Effector CD8-positive, alpha-beta T cell (primary cell): ENCODE results near the gene FBXO31.
"Not testable (repeated sequence)": the region's sequence is repeated elsewhere in the genome, so short reads cannot be mapped to it uniquely, and the experiment has no call there.

Experiments used
- DNase-seq: peaks from one replicate; lab custom pipeline; 2025; lab: John Stamatoyannopoulos, UW

Gene FBXO31

GRCh38 chr16:87411375-87412271, 28.0 kb upstream of the FBXO31 start:
- no peak for DNase-seq

DNA sequence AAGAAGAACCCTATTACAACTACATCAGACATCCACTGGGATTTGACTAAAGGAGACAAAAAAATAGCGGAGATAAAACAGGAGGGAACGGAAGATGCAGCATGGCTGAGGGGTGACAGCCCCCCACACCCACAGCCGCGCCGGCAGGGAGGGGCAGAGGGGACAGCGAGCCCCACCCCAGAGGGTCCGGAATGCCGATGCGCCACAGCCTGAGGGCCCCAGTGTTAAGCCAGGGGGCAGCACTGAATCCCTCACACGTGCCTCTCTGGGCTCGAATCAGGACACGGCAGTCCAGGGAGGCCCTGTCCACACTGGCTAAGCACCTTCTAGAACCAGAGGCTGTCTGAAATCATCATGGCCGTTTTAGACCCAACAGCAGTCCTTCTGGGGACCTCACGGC, 27.4 kb upstream of the FBXO31 start:
- DNase-seq: no peak

DNA sequence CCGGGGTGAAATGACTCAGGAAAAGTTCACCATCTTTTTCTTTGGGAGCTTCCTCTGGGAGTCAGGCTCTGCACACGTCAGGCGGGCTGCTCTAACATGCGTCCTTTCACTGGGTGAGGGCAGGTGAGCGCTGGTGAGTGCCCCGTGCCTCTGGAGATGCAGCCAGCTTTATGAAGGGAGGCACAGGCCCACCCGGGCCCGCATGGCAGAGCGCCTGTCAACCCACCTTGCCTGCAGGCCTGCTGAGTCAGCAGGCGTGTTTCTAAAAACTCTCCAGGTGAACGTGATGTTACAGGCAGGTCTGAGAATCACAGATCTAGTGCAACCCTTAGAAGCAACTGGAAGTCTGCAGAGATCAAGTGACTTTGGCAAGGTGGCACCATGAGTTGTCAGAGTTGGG, 27.0 kb upstream of the FBXO31 start:
- no peak for DNase-seq

GRCh38 chr16:87409781-87410180, 26.2 kb upstream of the FBXO31 start:
- no peak for DNase-seq

DNA sequence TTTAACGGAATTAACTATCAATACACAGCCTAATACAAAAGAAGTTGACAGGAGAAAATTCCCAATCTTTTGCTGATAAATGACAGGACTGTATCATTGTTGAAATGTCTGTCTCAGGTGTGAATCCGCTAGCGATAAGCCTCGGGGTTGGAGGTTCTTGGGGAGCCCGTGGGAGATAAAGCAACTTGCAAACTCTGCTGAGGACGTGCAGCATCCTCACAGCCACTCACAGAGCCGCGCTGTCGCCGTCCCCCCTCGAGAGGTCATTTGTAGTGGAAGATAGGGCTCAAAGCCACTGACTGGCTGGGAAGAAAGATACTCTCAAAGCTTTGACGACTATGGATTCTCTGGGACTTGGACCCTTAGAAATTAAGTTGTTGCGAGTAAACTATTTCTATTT, 25.6 kb upstream of the FBXO31 start:
- no peak for DNase-seq

DNA sequence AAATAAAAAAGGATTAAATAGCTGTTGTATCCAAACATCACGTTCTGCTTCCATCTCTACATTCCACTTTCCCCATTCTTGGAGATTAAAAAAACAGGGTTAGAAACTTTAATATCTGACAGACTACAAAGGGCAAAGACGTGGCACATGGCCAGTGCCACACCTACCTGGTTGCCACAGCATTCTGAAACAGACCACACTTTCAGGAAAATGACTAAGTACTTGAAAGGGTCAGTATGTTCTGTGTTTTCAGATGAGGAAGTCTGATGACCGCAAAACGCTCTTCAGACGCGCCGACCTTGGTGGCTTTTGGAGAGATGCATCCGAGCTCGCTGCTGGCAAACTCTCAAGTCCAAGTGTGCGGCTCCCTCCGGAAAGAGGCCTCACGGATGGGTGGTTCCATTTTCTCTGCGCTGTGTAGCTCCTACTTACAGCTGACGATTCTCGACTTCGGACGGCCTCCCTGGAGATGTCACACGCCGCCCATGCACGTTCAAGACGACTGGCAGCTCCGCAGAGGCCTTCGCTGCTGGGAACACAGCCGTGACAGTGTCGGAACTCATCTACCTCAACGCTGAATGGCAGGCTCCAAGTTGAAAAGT, 24.0 kb upstream of the FBXO31 start:
- DNase-seq: no peak

- no peak for DNase-seq
Measured at GRCh38 chr16:87406495-87407088, 23.0 kb upstream of the FBXO31 start.

GRCh38 chr16:87404764-87405625, 21.4 kb upstream of the FBXO31 start:
- DNase-seq: no peak

- DNase-seq: no peak
Measured at GRCh38 chr16:87395181-87395842, 11.7 kb upstream of the FBXO31 start.

DNA sequence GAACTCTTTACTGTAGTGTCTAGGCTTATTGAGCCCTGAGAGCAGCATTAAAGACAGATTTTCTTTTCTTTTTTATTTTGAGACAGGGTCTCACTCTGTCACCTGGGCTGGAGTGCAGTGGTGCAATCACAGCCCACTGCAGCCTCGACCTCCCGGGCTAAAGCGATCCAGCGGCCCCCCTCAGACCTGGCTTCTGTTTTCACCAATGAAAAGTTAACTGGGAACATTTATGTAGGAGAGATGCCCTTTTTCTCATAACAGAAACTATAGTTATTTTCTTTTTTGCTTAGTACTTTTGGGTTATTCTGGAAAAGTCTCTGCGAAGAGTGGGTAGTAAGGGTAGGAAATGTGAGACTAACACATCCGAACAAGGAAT, 10.1 kb upstream of the FBXO31 start:
- DNase-seq: no peak

- DNase-seq: peak; percentile 20
Measured at GRCh38 chr16:87392821-87393679, 9.5 kb upstream of the FBXO31 start.

- peak; percentile 96 for DNase-seq
Measured at GRCh38 chr16:87391950-87392820, 8.6 kb upstream of the FBXO31 start, which contains the start of gene MAP1LC3B. TSS of gene MAP1LC3B (plus strand) at chr16:87392336. CDS start at chr16:87392428, 92 bp downstream.

GRCh38 chr16:87391324-87391949, 7.9 kb upstream of the FBXO31 start:
- no peak for DNase-seq

- no peak for DNase-seq
Measured at GRCh38 chr16:87390641-87391323, 7.2 kb upstream of the FBXO31 start.

- DNase-seq: not testable (repeated sequence)
Measured at GRCh38 chr16:87389914-87390313, 6.3 kb upstream of the FBXO31 start.

GRCh38 chr16:87389245-87389644, 5.7 kb upstream of the FBXO31 start:
- no peak for DNase-seq

- no peak for DNase-seq
Measured at GRCh38 chr16:87388818-87389134, 5.2 kb upstream of the FBXO31 start.
